Activated B cell treated with CpG ODN at 0.5 μM for 24 hours (primary cell): ENCODE results near the gene GNG7. TPM values are rescaled to one million over a fixed set of nuclear protein-coding genes. Genes with fewer than 3 reads are reported as not detected.
A peak's percentile ranks its signal among the peaks of the same experiment; 100 is the strongest.
"Not testable (repeated sequence)": the region's sequence is repeated elsewhere in the genome, so short reads cannot be mapped to it uniquely, and the experiment has no call there.

Experiments used
- ATAC-seq: fragments of 200-7000 bp; cut with Tn5 transposase; one replicate; pipeline ENCODE4 v1.10.0; 2021; ENCODE audit warnings: low read depth, mild to moderate bottlenecking, moderate library complexity
- CTCF ChIA-PET: fragments of 350-600 bp; sonication (Branson Sonifier 250); formaldehyde crosslinking; loops from one replicate; lab custom pipeline; 2021; ENCODE audit warnings: antibody characterized with exemption; lab: Charles Lee
- POLR2A ChIA-PET: fragments of 350-600 bp; sonication (Branson Sonifier 250); formaldehyde crosslinking; loops from one replicate; lab custom pipeline; 2021; ENCODE audit warnings: antibody characterized with exemption; lab: Charles Lee
- DNase-seq: peaks from one replicate; pipeline ENCODE4 v3.0.0; 2022
- H3K27ac Mint-ChIP-seq: one replicate; pipeline ENCODE4 v1.8.0; 2020; ENCODE audit warnings: mixed read lengths
- H3K27me3 Mint-ChIP-seq: one replicate; pipeline ENCODE4 v1.8.0; 2021; ENCODE audit warnings: mixed read lengths
- H3K36me3 Mint-ChIP-seq: one replicate; pipeline ENCODE4 v1.8.0; 2021; ENCODE audit warnings: low read depth, mixed read lengths
- H3K4me1 Mint-ChIP-seq: one replicate; pipeline ENCODE4 v1.8.0; 2021; ENCODE audit warnings: mixed read lengths
- H3K4me3 Mint-ChIP-seq: one replicate; pipeline ENCODE4 v1.8.0; 2020; ENCODE audit warnings: mild to moderate bottlenecking, mixed read lengths
- H3K9me3 Mint-ChIP-seq: one replicate; pipeline ENCODE4 v1.8.0; 2020; ENCODE audit warnings: mixed read lengths
- intact Hi-C: fragments of 100-400 bp; cut with micrococcal nuclease; formaldehyde crosslinking; loops from one replicate; pipeline ENCODE4 v1.15.1; 2024
- total RNA-seq: library from RNA; stranded (reverse); gene quantifications from 2 replicates; pipeline ENCODE4 v1.2.3, GENCODE V29; 2022
- TF ChIP-seq, protein P1 (sequence below): fragments of 200-600 bp; IDR thresholded peaks from one replicate; pipeline ENCODE4 v1.8.0; 2022; ENCODE audit warnings: antibody characterized with exemption, mild to moderate bottlenecking

Gene GNG7
- total RNA-seq, 1 donor from 2014 or later, result 35.4 TPM

- CTCF ChIA-PET, result no interaction called here
- Mint-ChIP-seq H3K27me3 (no peaks in the 10 kb centered on the region), H3K36me3 (peaks cover 45% of the 10 kb centered on the region), H3K27ac (peak overlapping the region; percentile 41), H3K4me1 (peaks cover 27% of the 10 kb centered on the region), H3K9me3 (peaks cover 1% of the 10 kb centered on the region), H3K4me3 (no peak overlapping the region)
- ATAC-seq (no peak), DNase-seq (no peak)
- TF ChIP-seq, protein P1, sequence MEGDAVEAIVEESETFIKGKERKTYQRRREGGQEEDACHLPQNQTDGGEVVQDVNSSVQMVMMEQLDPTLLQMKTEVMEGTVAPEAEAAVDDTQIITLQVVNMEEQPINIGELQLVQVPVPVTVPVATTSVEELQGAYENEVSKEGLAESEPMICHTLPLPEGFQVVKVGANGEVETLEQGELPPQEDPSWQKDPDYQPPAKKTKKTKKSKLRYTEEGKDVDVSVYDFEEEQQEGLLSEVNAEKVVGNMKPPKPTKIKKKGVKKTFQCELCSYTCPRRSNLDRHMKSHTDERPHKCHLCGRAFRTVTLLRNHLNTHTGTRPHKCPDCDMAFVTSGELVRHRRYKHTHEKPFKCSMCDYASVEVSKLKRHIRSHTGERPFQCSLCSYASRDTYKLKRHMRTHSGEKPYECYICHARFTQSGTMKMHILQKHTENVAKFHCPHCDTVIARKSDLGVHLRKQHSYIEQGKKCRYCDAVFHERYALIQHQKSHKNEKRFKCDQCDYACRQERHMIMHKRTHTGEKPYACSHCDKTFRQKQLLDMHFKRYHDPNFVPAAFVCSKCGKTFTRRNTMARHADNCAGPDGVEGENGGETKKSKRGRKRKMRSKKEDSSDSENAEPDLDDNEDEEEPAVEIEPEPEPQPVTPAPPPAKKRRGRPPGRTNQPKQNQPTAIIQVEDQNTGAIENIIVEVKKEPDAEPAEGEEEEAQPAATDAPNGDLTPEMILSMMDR, result no peak
- intact Hi-C loops, result no loop called here
- POLR2A ChIA-PET, result interaction anchor here (0.6 to 0.9 kb wide), 3 partner anchors 8 to 162 kb away, joined by 3 to 8 read pairs (median 5); no protein-coding TSS in a partner anchor
Measured at GRCh38 chr19:2587001-2587719, 115.3 kb downstream of the GNG7 start.

GRCh38 chr19:2586196-2586595 lies 116.3 kb downstream of the GNG7 start:
- CTCF ChIA-PET, result no interaction called here
- DNase-seq (no peak), ATAC-seq (no peak)
- H3K9me3 Mint-ChIP-seq, result peaks cover 1% of the 10 kb centered on the region
- H3K36me3 Mint-ChIP-seq, result peaks cover 42% of the 10 kb centered on the region
- no peak overlapping the region for H3K4me3 Mint-ChIP-seq
- H3K4me1 Mint-ChIP-seq, result peaks cover 23% of the 10 kb centered on the region
- intact Hi-C loops, result no loop called here
- POLR2A ChIA-PET, result interaction anchor here (0.7 to 0.8 kb wide), 2 partner anchors 110 to 163 kb away, joined by 3 to 8 read pairs; no protein-coding TSS in a partner anchor
- H3K27ac Mint-ChIP-seq, result no peak overlapping the region
- H3K27me3 Mint-ChIP-seq, result no peaks in the 10 kb centered on the region
- TF ChIP-seq, protein P1, result no peak

DNA sequence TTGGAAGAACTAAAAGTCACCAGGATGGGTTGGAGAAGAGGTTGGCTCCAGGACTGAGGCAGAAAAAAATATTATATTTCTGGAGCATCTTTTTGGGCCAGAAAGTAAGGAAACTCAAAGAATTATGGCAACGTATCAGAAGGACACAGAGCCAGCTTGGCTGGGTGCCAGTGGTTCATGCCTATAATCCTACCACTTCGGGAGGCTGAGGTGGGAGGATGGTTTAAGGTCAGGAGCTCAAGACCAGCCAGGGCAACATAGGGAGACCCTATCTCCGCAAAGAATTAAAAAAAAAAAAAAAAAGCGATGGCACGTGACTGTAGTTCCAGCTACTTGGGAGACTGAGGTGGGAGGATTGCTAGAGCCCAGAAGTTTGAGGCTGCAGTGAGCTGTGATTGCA lies 118.5 kb downstream of the GNG7 start:
- TF ChIP-seq, protein P1, result no peak
- ChIA-PET CTCF (no interaction called here), POLR2A (interaction anchor here (0.6 to 1.1 kb wide), 4 partner anchors 16 to 156 kb away, joined by 3 to 6 read pairs (median 4); no protein-coding TSS in a partner anchor)
- Mint-ChIP-seq H3K27me3 (no peaks in the 10 kb centered on the region), H3K4me3 (no peak overlapping the region), H3K9me3 (peaks cover 1% of the 10 kb centered on the region), H3K36me3 (peaks cover 38% of the 10 kb centered on the region), H3K4me1 (peaks cover 27% of the 10 kb centered on the region), H3K27ac (no peak overlapping the region)
- ATAC-seq (no peak), DNase-seq (no peak)
- intact Hi-C loops, result no loop called here

DNA sequence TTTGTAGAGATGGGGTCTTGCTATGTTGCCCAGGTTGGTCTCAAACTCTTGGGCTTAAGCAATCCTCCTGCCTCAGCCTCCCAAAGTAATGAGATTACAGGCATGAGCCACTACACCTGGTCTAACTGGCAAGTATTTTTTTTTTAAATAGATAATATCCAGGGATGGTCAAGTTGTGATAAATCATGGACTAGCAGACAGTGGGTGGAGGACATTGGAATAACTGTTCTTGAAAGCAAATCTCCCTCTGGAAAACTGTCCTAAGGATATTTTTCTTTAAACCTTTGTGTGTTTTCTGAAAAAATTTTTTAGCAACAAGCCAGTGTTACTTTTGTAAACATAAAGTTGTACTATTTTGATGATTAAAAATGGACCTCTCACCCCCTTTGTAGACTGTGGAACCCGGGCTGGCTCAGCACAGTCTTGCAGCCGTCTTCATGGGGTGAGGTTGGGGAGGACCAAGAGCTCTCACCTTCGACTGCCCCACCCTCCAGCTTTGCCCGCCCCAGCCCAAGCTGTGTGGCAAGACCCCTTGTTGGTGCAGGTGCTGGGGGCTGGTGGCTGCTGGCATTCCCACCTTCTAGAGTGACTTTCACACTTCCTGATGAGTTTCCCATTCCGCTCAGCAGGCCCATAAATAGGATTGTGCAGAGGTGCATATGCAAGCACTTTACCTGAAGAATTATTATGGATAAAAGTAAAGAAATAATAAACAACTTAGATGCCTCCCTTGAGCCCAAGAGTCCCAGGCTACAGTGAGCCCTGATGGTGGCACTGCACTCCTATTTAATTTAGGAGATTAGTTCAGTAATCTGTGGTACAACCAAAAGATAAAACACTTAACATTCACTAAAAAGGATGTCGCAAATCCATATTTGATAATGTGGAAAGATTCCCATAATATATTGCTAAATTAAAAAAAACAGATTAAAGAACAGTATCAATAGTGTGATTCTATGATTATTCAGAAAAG lies 119.2 kb downstream of the GNG7 start:
- no peaks in the 10 kb centered on the region for H3K27me3 Mint-ChIP-seq
- CTCF ChIA-PET, result interaction anchor here (0.7 to 0.8 kb wide), 2 partner anchors 31 to 115 kb away, joined by 3 read pairs; no protein-coding TSS in a partner anchor
- POLR2A ChIA-PET, result interaction anchor here (0.6 to 1.1 kb wide), 4 partner anchors 12 to 53 kb away, joined by 3 to 6 read pairs (median 3); no protein-coding TSS in a partner anchor
- peaks cover 23% of the 10 kb centered on the region for H3K4me1 Mint-ChIP-seq
- TF ChIP-seq, protein P1, result no peak
- intact Hi-C loops, result no loop called here
- DNase-seq (no peak), ATAC-seq (no peak)
- H3K9me3 Mint-ChIP-seq, result peaks cover 1% of the 10 kb centered on the region
- H3K36me3 Mint-ChIP-seq, result peaks cover 35% of the 10 kb centered on the region
- H3K4me3 Mint-ChIP-seq, result no peak overlapping the region
- H3K27ac Mint-ChIP-seq, result no peak overlapping the region

- DNase-seq, intact Hi-C loops, H3K27me3 Mint-ChIP-seq, H3K4me3 Mint-ChIP-seq, H3K27ac Mint-ChIP-seq, H3K9me3 Mint-ChIP-seq, ATAC-seq: not testable (repeated sequence)
- ChIA-PET CTCF (interaction anchor here (0.9 to 1.8 kb wide), 10 partner anchors 28 to 107 kb away, joined by 3 to 7 read pairs (median 4); partner anchors contain the start of gene GADD45B), POLR2A (interaction anchor here (0.6 to 5.1 kb wide), 4 partner anchors 13 to 108 kb away, joined by 3 to 62 read pairs (median 3); partner anchors contain the start of gene GADD45B)
- Mint-ChIP-seq H3K36me3 (peaks cover 23% of the 10 kb centered on the region), H3K4me1 (peaks cover 14% of the 10 kb centered on the region)
Measured at GRCh38 chr19:2580396-2580795, 122.1 kb downstream of the GNG7 start.
